Measurements from ENCODE around the gene SNX33.

SNX33 gene

GRCh38 chr15:75620058-75620820 is 27.5 kb upstream of the SNX33 start:
- TF ChIP-seq EZH2phosphoT487 (conservative IDR thresholded peaks at IDR 0.05; ENCODE audit: low read length) = no peak
- TF ChIP-seq CTCF (IDR thresholded peaks at IDR 0.05; ENCODE audit: insufficient read depth, low read length, poor library complexity, severe bottlenecking) = no peak
- Histone ChIP-seq H3K4me3 (ENCODE audit: insufficient read depth, low read length, poor library complexity, severe bottlenecking) (no peak overlapping the region), H3K4me2 (ENCODE audit: low read depth, low read length, poor library complexity, severe bottlenecking) (no peak overlapping the region), H4K20me1 (ENCODE audit: low read depth, low read length) (no peaks in the 10 kb centered on the region), H3K9me2 (replicated peaks; ENCODE audit: insufficient read depth, low read length) (no peaks in the 10 kb centered on the region), H3K27ac (ENCODE audit: low read depth, low read length) (no peak overlapping the region), H3K36me3 (ENCODE audit: low read length) (peaks cover 11% of the 10 kb centered on the region; the same call in 1 of the 2 replicates), H3F3A (ENCODE audit: insufficient read depth) (peaks cover 11% of the 10 kb centered on the region; the same call in 1 of the 2 replicates), H3K9ac (ENCODE audit: low read length) (no peak overlapping the region), H2AFZ (ENCODE audit: low read depth, low read length, severe bottlenecking) (no peak overlapping the region), H3K9me3 (ENCODE audit: insufficient read depth, low read length) (no peaks in the 10 kb centered on the region), H3K79me2 (ENCODE audit: insufficient read depth, low read length) (no peaks in the 10 kb centered on the region), H3K27me3 (ENCODE audit: low read length) (no peaks in the 10 kb centered on the region)

DNA sequence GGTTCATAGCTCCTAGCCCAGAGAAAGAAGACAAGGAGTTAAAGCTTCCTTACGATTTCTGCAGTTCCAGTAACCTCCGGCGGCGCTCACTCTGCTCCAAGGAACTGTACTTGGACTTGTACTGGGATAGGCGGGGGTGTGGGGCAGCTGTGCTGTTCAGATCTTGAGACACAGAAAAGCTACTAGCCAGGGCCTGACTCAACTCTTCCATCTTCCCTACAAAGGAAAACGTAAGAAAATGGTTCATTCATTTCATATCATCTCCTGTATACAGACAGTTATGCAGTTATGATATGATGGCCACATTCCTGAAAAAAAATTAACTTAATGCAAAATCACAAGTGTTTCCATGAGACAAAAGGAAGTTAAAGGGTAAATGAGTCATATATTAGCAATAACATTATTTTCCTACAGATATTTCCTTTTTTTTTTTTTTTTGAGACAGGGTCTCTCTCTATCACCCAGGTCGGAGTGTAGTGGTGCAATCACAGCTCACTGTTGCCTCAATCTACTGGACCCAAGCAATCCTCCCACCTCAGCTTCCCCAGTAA is 26.8 kb upstream of the SNX33 start:
- no peaks in the 10 kb centered on the region for H3K27me3 ChIP-seq (ENCODE audit: low read length)
- no peaks in the 10 kb centered on the region for H3K9me2 ChIP-seq (replicated peaks; ENCODE audit: insufficient read depth, low read length)
- no peak overlapping the region for H3K4me2 ChIP-seq (ENCODE audit: low read depth, low read length, poor library complexity, severe bottlenecking)
- TF ChIP-seq EZH2phosphoT487 (conservative IDR thresholded peaks at IDR 0.05; ENCODE audit: low read length) (no peak), CTCF (IDR thresholded peaks at IDR 0.05; ENCODE audit: insufficient read depth, low read length, poor library complexity, severe bottlenecking) (no peak)
- no peaks in the 10 kb centered on the region for H3K79me2 ChIP-seq (ENCODE audit: insufficient read depth, low read length)
- H3K27ac ChIP-seq (ENCODE audit: low read depth, low read length) = no peak overlapping the region
- no peak overlapping the region for H3K9ac ChIP-seq (ENCODE audit: low read length)
- H3F3A ChIP-seq (ENCODE audit: insufficient read depth) = peaks cover 11% of the 10 kb centered on the region; the same call in 1 of the 2 replicates
- H3K4me3 ChIP-seq (ENCODE audit: insufficient read depth, low read length, poor library complexity, severe bottlenecking) = no peak overlapping the region
- no peak overlapping the region for H2AFZ ChIP-seq (ENCODE audit: low read depth, low read length, severe bottlenecking)
- H3K9me3 ChIP-seq (ENCODE audit: insufficient read depth, low read length) = no peaks in the 10 kb centered on the region
- no peaks in the 10 kb centered on the region for H4K20me1 ChIP-seq (ENCODE audit: low read depth, low read length)
- H3K36me3 ChIP-seq (ENCODE audit: low read length) = peaks cover 11% of the 10 kb centered on the region; the same call in 1 of the 2 replicates

GRCh38 chr15:75622505-75622904 is 25.2 kb upstream of the SNX33 start:
- Histone ChIP-seq H3K27me3 (ENCODE audit: low read length) (no peaks in the 10 kb centered on the region), H3K4me2 (ENCODE audit: low read depth, low read length, poor library complexity, severe bottlenecking) (no peak overlapping the region), H2AFZ (ENCODE audit: low read depth, low read length, severe bottlenecking) (no peak overlapping the region), H3K36me3 (ENCODE audit: low read length) (peaks cover 11% of the 10 kb centered on the region; the same call in 1 of the 2 replicates), H3K9me2 (replicated peaks; ENCODE audit: insufficient read depth, low read length) (no peaks in the 10 kb centered on the region), H3K27ac (ENCODE audit: low read depth, low read length) (0 out of 2 replicates have a peak overlapping the region, but pooled peaks have one; percentile 1), H3K4me3 (ENCODE audit: insufficient read depth, low read length, poor library complexity, severe bottlenecking) (no peak overlapping the region), H3F3A (ENCODE audit: insufficient read depth) (peaks cover 19% of the 10 kb centered on the region; the same call in 1 of the 2 replicates), H4K20me1 (ENCODE audit: low read depth, low read length) (no peaks in the 10 kb centered on the region), H3K9ac (ENCODE audit: low read length) (no peak overlapping the region), H3K79me2 (ENCODE audit: insufficient read depth, low read length) (no peaks in the 10 kb centered on the region), H3K9me3 (ENCODE audit: insufficient read depth, low read length) (no peaks in the 10 kb centered on the region)
- TF ChIP-seq EZH2phosphoT487 (conservative IDR thresholded peaks at IDR 0.05; ENCODE audit: low read length) (no peak), CTCF (IDR thresholded peaks at IDR 0.05; ENCODE audit: insufficient read depth, low read length, poor library complexity, severe bottlenecking) (no peak)

Data from SU-DHL-6 (cell line).